ENCODE data around the gene PAF1.

PAF1 gene

DNA sequence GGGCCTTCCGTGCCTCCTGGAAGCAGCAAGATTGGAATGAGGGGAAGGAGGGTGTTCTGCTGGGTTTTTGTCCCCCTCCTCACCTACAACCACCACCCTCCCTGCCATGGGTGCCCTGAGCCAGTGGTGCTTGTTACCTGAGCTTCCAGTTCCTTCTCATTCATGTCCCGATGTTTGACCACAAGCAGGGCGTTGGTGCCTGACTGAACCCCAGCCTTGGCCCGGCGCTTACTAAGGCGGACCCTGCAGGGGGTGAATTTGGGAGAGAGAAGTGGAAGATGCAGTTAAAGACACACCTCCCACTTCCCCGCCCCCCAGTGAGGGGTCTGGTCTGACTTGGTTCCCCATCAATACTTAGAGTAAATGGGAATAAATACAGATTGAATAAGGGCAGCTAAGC lies 4.3 kb downstream of the PAF1 start:
- H2BK5ac ChIP-seq (ENCODE audit: low read depth, low read length, poor library complexity): no peak overlapping the region
- peaks cover 6% of the 10 kb centered on the region for H3K79me1 ChIP-seq (ENCODE audit: low read length)
- H3K4me1 ChIP-seq (ENCODE audit: control insufficient read depth in 1 of 2, insufficient read depth in 2 of 2, low read length in 2 of 2): peaks cover 4 to 6% of the 10 kb centered on the region in 2 experiments
- peaks cover 55 to 67% of the 10 kb centered on the region in 2 experiments for H3K36me3 ChIP-seq (ENCODE audit: control insufficient read depth in 1 of 2, insufficient read depth in 2 of 2, low read length in 2 of 2)
- no peak overlapping the region for H2BK120ac ChIP-seq (ENCODE audit: insufficient read depth, low read length, poor library complexity)
- H3K27me3 ChIP-seq (ENCODE audit: insufficient read depth, low read length): no peaks in the 10 kb centered on the region
- no peak overlapping the region for H3K14ac ChIP-seq (ENCODE audit: low read length)
- no peak for DNase-seq
- H3K79me2 ChIP-seq (ENCODE audit: control insufficient read depth, insufficient read depth, low read length, poor library complexity): peaks cover 5% of the 10 kb centered on the region
- no peaks in the 10 kb centered on the region for H3K9me3 ChIP-seq (ENCODE audit: insufficient read depth, low read depth, low read length)
- H3K4ac ChIP-seq (ENCODE audit: low read depth, low read length): no peak overlapping the region
- H3K4me2 ChIP-seq (ENCODE audit: low read length): no peak overlapping the region
- no peak overlapping the region for H2AK5ac ChIP-seq (ENCODE audit: low read length)
- H3K18ac ChIP-seq (ENCODE audit: low read length): no peak overlapping the region
- H3K4me3 ChIP-seq (ENCODE audit: low read depth, low read length): no peak overlapping the region
- H4K8ac ChIP-seq (ENCODE audit: low read depth, low read length): no peak overlapping the region
- no peak overlapping the region for H4K12ac ChIP-seq (ENCODE audit: low read depth, low read length)
- H3K27ac ChIP-seq (ENCODE audit: low read depth, low read length): no peak overlapping the region
- no peak overlapping the region for H3K23ac ChIP-seq (ENCODE audit: low read length)
- H4K91ac ChIP-seq (ENCODE audit: low read depth, low read length): no peak overlapping the region
- no peak overlapping the region for H2BK12ac ChIP-seq (ENCODE audit: low read length)
- no peak overlapping the region for H2AFZ ChIP-seq (ENCODE audit: insufficient read depth, low read length, poor library complexity)
- no CpG with 5 or more reads among the region's 7 CpGs for WGBS (ENCODE audit: extremely low coverage, insufficient coverage, insufficient read length)
- no peak overlapping the region for H3K9ac ChIP-seq (ENCODE audit: low read length)

DNA sequence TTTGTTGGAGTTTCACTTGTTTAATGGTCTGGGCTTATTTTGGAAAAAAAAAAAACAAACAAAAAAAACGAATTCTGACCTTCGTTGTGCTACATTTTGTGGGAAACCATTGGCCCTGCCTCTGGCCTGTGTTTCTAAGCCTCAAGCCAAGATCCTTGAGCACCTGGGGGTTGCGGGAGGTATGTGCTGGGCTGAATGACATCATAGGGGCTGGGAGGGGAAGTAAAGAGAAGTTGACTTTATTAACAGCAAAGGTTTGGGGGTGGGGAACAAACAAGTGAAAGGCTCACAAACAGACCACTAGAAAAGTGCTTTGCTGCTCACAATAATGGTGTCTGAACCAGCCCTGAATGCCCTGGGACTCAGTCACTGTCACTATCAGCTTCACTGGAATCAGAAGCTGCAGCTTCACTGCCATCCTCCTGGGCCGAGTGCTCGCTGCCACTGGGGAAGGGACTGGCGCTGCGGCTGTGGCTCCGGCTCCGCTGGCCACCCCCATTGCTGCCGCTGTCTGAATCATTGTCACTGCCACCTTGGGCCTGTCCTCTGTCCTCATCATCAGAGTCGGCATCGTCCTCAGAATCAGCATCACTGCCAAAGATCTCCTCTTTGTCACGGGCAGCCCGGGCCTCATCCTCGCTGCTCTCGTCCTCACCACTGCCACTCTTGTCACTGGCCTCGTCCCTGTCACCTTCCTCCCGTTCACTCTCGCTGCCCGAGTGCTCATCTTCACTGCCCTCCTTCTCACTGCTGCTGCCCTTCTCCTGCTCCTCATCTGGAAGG lies 5.1 kb downstream of the PAF1 start:
- Histone ChIP-seq H3K9ac (ENCODE audit: low read length) (no peak overlapping the region), H2AK5ac (ENCODE audit: low read length) (no peak overlapping the region), H3K9me3 (ENCODE audit: insufficient read depth, low read depth, low read length) (no peaks in the 10 kb centered on the region), H3K4ac (ENCODE audit: low read depth, low read length) (no peak overlapping the region), H3K79me1 (ENCODE audit: low read length) (peaks cover 3% of the 10 kb centered on the region), H4K12ac (ENCODE audit: low read depth, low read length) (no peak overlapping the region), H2BK5ac (ENCODE audit: low read depth, low read length, poor library complexity) (no peak overlapping the region), H3K23ac (ENCODE audit: low read length) (no peak overlapping the region), H3K14ac (ENCODE audit: low read length) (no peak overlapping the region), H2AFZ (ENCODE audit: insufficient read depth, low read length, poor library complexity) (no peak overlapping the region), H3K4me1 (ENCODE audit: control insufficient read depth in 1 of 2, insufficient read depth in 2 of 2, low read length in 2 of 2) (peaks cover 4 to 6% of the 10 kb centered on the region in 2 experiments), H4K91ac (ENCODE audit: low read depth, low read length) (no peak overlapping the region), H3K18ac (ENCODE audit: low read length) (no peak overlapping the region), H3K27ac (ENCODE audit: low read depth, low read length) (no peak overlapping the region), H3K27me3 (ENCODE audit: insufficient read depth, low read length) (no peaks in the 10 kb centered on the region), H4K8ac (ENCODE audit: low read depth, low read length) (no peak overlapping the region), H2BK12ac (ENCODE audit: low read length) (no peak overlapping the region), H2BK120ac (ENCODE audit: insufficient read depth, low read length, poor library complexity) (no peak overlapping the region), H3K4me3 (ENCODE audit: low read depth, low read length) (peak overlapping the region; percentile 27), H3K36me3 (ENCODE audit: control insufficient read depth in 1 of 2, insufficient read depth in 2 of 2, low read length in 2 of 2) (peaks cover 61 to 74% of the 10 kb centered on the region in 2 experiments), H3K79me2 (ENCODE audit: control insufficient read depth, insufficient read depth, low read length, poor library complexity) (peaks cover 3% of the 10 kb centered on the region), H3K4me2 (ENCODE audit: low read length) (no peak overlapping the region)
- DNase-seq: no peak
- no CpG with 5 or more reads among the region's 20 CpGs for WGBS (ENCODE audit: extremely low coverage, insufficient coverage, insufficient read length)

DNA sequence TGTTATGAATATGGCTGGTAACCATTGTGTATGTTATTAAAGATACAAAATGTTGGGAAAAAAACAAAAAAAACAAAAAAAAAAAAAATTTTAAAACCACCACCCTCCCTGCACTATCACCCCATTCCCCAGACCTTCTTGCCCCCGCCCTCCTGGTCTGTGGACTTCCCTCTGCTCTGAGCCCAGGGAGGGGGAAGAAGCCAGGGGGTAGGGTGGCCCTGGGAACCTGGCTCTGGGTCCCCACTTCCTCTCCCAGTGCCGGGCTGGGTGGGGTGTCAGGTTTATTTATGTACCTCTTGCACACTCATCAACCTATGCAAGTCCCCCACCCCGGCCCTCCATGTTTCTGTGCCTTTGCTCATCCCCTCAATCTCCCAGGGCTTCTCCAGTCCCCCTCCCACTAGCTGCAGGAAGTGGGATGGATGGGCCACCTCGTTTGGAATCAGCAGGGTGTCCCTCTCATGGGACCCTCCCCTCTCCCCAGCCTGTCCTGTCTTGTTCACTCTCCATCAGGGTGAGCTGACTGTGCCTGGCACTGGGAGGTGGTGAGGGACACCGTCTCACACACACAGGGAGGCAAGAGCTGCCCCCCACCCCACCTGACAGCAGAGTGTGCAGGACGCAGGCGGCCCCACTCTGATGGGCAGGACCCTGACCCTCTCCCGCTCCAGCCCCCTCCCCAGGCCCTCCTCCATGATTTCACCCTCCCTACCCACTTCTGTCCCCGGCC lies 5.9 kb downstream of the PAF1 start:
- H3K18ac ChIP-seq (ENCODE audit: low read length): no peak overlapping the region
- H2BK12ac ChIP-seq (ENCODE audit: low read length): no peak overlapping the region
- no peak overlapping the region for H2AFZ ChIP-seq (ENCODE audit: insufficient read depth, low read length, poor library complexity)
- H3K4me1 ChIP-seq (ENCODE audit: control insufficient read depth in 1 of 2, insufficient read depth in 2 of 2, low read length in 2 of 2): peaks cover 3 to 5% of the 10 kb centered on the region in 2 experiments
- no peak overlapping the region for H3K4me2 ChIP-seq (ENCODE audit: low read length)
- DNase-seq: no peak
- no peak overlapping the region for H3K27ac ChIP-seq (ENCODE audit: low read depth, low read length)
- peaks cover 68 to 82% of the 10 kb centered on the region in 2 experiments for H3K36me3 ChIP-seq (ENCODE audit: control insufficient read depth in 1 of 2, insufficient read depth in 2 of 2, low read length in 2 of 2)
- no peak overlapping the region for H2BK5ac ChIP-seq (ENCODE audit: low read depth, low read length, poor library complexity)
- no peaks in the 10 kb centered on the region for H3K9me3 ChIP-seq (ENCODE audit: insufficient read depth, low read depth, low read length)
- no peak overlapping the region for H3K14ac ChIP-seq (ENCODE audit: low read length)
- H3K4me3 ChIP-seq (ENCODE audit: low read depth, low read length): no peak overlapping the region
- no CpG with 5 or more reads among the region's 9 CpGs for WGBS (ENCODE audit: extremely low coverage, insufficient coverage, insufficient read length)
- H2AK5ac ChIP-seq (ENCODE audit: low read length): no peak overlapping the region
- H3K23ac ChIP-seq (ENCODE audit: low read length): no peak overlapping the region
- no peaks in the 10 kb centered on the region for H3K79me2 ChIP-seq (ENCODE audit: control insufficient read depth, insufficient read depth, low read length, poor library complexity)
- no peak overlapping the region for H4K8ac ChIP-seq (ENCODE audit: low read depth, low read length)
- no peak overlapping the region for H2BK120ac ChIP-seq (ENCODE audit: insufficient read depth, low read length, poor library complexity)
- no peaks in the 10 kb centered on the region for H3K79me1 ChIP-seq (ENCODE audit: low read length)
- no peaks in the 10 kb centered on the region for H3K27me3 ChIP-seq (ENCODE audit: insufficient read depth, low read length)
- H3K9ac ChIP-seq (ENCODE audit: low read length): no peak overlapping the region
- H4K91ac ChIP-seq (ENCODE audit: low read depth, low read length): no peak overlapping the region
- H3K4ac ChIP-seq (ENCODE audit: low read depth, low read length): no peak overlapping the region
- no peak overlapping the region for H4K12ac ChIP-seq (ENCODE audit: low read depth, low read length)

DNA sequence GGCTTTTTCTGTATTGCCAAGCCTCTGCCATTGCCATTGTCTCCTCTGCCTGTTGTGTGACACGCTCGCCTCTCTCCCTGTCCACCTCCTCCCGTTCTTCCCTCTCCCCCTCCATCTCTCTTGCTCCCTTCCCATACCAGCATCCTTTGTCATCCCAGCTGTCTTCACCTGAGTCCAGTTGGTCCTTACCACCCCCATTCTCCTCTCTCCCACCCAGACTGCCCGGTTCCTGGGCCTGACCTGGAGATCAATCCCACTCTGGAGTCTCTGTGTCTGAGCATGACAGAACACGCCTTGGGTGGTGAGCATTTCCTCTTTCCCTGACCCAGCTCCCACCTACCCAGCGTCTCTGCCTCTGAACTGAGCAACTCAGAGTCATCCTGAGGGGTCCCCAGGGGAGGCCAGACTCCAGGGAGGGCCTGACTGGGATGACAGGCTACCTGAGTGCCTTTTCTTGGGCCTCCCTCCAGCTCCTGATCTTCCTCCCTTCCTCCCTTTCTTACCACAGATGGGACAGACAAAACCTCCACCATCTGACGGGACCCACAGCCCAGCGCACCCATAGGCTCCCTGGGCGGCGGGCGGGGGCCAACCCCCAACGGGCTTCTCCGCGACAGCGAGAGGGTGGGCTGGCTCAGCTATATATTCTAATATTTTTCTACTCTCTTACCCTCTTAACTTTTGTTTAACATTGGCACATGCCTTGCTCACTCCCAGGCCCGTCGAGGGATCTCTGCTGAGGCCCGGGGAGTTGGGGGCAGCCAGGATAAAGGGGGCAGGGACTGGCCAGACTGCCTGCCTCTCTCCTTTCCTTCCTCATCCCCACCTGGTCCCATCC lies 7.7 kb downstream of the PAF1 start:
- WGBS (ENCODE audit: extremely low coverage, insufficient coverage, insufficient read length): no CpG with 5 or more reads among the region's 18 CpGs
- no peak overlapping the region for H2AFZ ChIP-seq (ENCODE audit: insufficient read depth, low read length, poor library complexity)
- H4K12ac ChIP-seq (ENCODE audit: low read depth, low read length): no peak overlapping the region
- H3K79me1 ChIP-seq (ENCODE audit: low read length): no peaks in the 10 kb centered on the region
- H2AK5ac ChIP-seq (ENCODE audit: low read length): no peak overlapping the region
- no peaks in the 10 kb centered on the region for H3K9me3 ChIP-seq (ENCODE audit: insufficient read depth, low read depth, low read length)
- no peak overlapping the region for H2BK12ac ChIP-seq (ENCODE audit: low read length)
- H3K79me2 ChIP-seq (ENCODE audit: control insufficient read depth, insufficient read depth, low read length, poor library complexity): no peaks in the 10 kb centered on the region
- no peak overlapping the region for H3K4me2 ChIP-seq (ENCODE audit: low read length)
- no peak overlapping the region for H3K4ac ChIP-seq (ENCODE audit: low read depth, low read length)
- no peak for DNase-seq
- no peak overlapping the region for H3K4me3 ChIP-seq (ENCODE audit: low read depth, low read length)
- H3K23ac ChIP-seq (ENCODE audit: low read length): no peak overlapping the region
- H3K27me3 ChIP-seq (ENCODE audit: insufficient read depth, low read length): no peaks in the 10 kb centered on the region
- no peak overlapping the region for H3K14ac ChIP-seq (ENCODE audit: low read length)
- H3K18ac ChIP-seq (ENCODE audit: low read length): no peak overlapping the region
- H4K8ac ChIP-seq (ENCODE audit: low read depth, low read length): no peak overlapping the region
- H4K91ac ChIP-seq (ENCODE audit: low read depth, low read length): no peak overlapping the region
- no peak overlapping the region for H3K27ac ChIP-seq (ENCODE audit: low read depth, low read length)
- no peak overlapping the region for H2BK5ac ChIP-seq (ENCODE audit: low read depth, low read length, poor library complexity)
- no peaks in the 10 kb centered on the region for H3K4me1 ChIP-seq (ENCODE audit: control insufficient read depth in 1 of 2, insufficient read depth in 2 of 2, low read length in 2 of 2)
- no peak overlapping the region for H3K9ac ChIP-seq (ENCODE audit: low read length)
- H2BK120ac ChIP-seq (ENCODE audit: insufficient read depth, low read length, poor library complexity): no peak overlapping the region
- peaks cover 69 to 86% of the 10 kb centered on the region in 2 experiments for H3K36me3 ChIP-seq (ENCODE audit: control insufficient read depth in 1 of 2, insufficient read depth in 2 of 2, low read length in 2 of 2)
